Colonic mucosa (tissue), 4 donors: ENCODE measurements around the gene LTBP4. TPM values are rescaled to one million over a fixed set of nuclear protein-coding genes. Genes with fewer than 3 reads are reported as not detected.

Experiments used
- DNase-seq: peaks from one replicate; pipeline ENCODE4 v3.0.0-alpha.2; 2020
- H3K27ac ChIP-seq: fragments of 200-600 bp; one replicate; pipeline ENCODE4 v1.8.0; 2021
- H3K27me3 ChIP-seq: fragments of 200-600 bp; one replicate; pipeline ENCODE4 v1.8.0; 2021
- H3K36me3 ChIP-seq: fragments of 200-600 bp; one replicate; pipeline ENCODE4 v1.8.0; 2021
- H3K4me1 ChIP-seq: fragments of 200-600 bp; one replicate; pipeline ENCODE4 v1.8.0; 2021; ENCODE audit warnings: mild to moderate bottlenecking
- H3K4me3 ChIP-seq: fragments of 200-600 bp; one replicate; pipeline ENCODE4 v1.8.0; 2021
- H3K9ac ChIP-seq, 2 donors: one replicate each; pipeline ENCODE4 v1.7.0; 2013; ENCODE audit warnings: control low read depth in 2 of 2, low read depth in 2 of 2, low read length in 2 of 2
- H3K9me3 ChIP-seq: fragments of 200-600 bp; one replicate; pipeline ENCODE4 v1.8.0; 2021
- CTCF ChIP-seq: fragments of 200-600 bp; IDR thresholded peaks from one replicate; pipeline ENCODE4 v1.8.0; 2022; ENCODE audit warnings: antibody characterized with exemption, mild to moderate bottlenecking
- intact Hi-C: fragments of 100-400 bp; cut with DNase I; formaldehyde crosslinking; loops from one replicate; pipeline ENCODE4 v1.14.1; 2022
- total RNA-seq, 2 donors: library from RNA; stranded (reverse); fragmentation: NEBNext Ultra II Directional in 1 of 2; extraction: Animal tissue kit (Norgen Biotek cat#: 25700) in 1 of 2; gene quantifications; one replicate each; pipeline ENCODE4 v1.2.1, GENCODE V29; 2021
- donor health status: healthy.
- donor health status: DM: no; HTN: no; CAD: no.
- donor health status: DM: no; HTN: no; CAD: no.

LTBP4 gene
- total RNA-seq, 2 donors from 2014 or later = 143 to 231 TPM

GRCh38 chr19:40638327-40638726 is 37.2 kb downstream of the LTBP4 start:
- no peaks in the 10 kb centered on the region for H3K27me3 ChIP-seq
- no peaks in the 10 kb centered on the region for H3K36me3 ChIP-seq
- H3K27ac ChIP-seq = no peak overlapping the region
- intact Hi-C loops = no loop called here
- H3K9ac ChIP-seq = no peak overlapping the region
- no peaks in the 10 kb centered on the region for H3K4me1 ChIP-seq
- TF ChIP-seq CTCF = no peak
- no peaks in the 10 kb centered on the region for H3K9me3 ChIP-seq
- no peak overlapping the region for H3K4me3 ChIP-seq
- no peak for DNase-seq

DNA sequence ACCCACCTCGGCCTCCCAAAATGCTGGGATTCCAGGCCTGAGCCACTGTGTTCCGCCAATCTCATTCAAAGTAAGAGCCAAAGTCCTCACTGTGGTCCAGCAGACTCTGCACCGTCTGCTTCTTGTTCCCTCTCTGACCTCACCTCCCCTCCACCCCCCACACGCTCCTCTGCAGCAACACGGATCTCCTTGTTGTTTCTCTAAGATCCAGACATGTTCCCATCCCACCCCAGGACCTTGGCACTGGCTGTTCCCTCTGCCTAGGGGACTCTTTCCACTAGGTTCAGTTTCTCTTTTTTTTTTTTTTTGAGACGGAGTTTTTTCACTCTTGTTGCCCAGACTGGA is 38.4 kb downstream of the LTBP4 start:
- H3K4me3 ChIP-seq = no peak overlapping the region
- intact Hi-C loops = no loop called here
- no peak for DNase-seq
- TF ChIP-seq CTCF = no peak
- H3K4me1 ChIP-seq = no peaks in the 10 kb centered on the region
- H3K36me3 ChIP-seq = no peaks in the 10 kb centered on the region
- no peak overlapping the region for H3K27ac ChIP-seq
- H3K9ac ChIP-seq = no peak overlapping the region
- H3K27me3 ChIP-seq = no peaks in the 10 kb centered on the region
- H3K9me3 ChIP-seq = no peaks in the 10 kb centered on the region

GRCh38 chr19:40640744-40641143 is 39.6 kb downstream of the LTBP4 start:
- H3K9ac ChIP-seq = no peak overlapping the region
- H3K9me3 ChIP-seq = no peaks in the 10 kb centered on the region
- H3K36me3 ChIP-seq = no peaks in the 10 kb centered on the region
- TF ChIP-seq CTCF = no peak
- intact Hi-C loops = no loop called here
- DNase-seq = no peak
- no peaks in the 10 kb centered on the region for H3K27me3 ChIP-seq
- H3K27ac ChIP-seq = peak overlapping the region; percentile 17
- H3K4me1 ChIP-seq = no peaks in the 10 kb centered on the region
- H3K4me3 ChIP-seq = no peak overlapping the region

DNA sequence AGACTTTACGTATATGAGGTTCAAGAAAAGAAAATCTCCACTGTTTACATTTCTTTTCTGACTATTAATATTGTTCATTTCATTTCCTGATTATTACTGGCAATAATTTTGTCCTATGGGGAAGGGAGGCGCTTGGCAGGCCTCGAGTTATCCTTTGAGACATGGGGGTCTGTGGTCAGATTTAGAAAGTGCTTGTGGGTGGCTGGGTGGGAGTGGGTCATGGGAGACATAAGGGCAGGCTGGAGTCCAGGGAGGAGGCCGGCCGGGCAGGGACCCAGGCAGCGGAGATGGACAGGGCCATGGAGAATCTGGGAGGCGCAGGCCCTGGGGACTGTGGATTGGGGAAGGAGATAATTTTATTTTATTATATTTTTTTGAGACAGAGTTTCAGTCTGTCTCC is 40.1 kb downstream of the LTBP4 start:
- H3K9me3 ChIP-seq = no peaks in the 10 kb centered on the region
- intact Hi-C loops = no loop called here
- no peak overlapping the region for H3K9ac ChIP-seq
- H3K27me3 ChIP-seq = no peaks in the 10 kb centered on the region
- H3K4me1 ChIP-seq = no peaks in the 10 kb centered on the region
- no peaks in the 10 kb centered on the region for H3K36me3 ChIP-seq
- TF ChIP-seq CTCF = no peak
- H3K27ac ChIP-seq = no peak overlapping the region
- no peak for DNase-seq
- no peak overlapping the region for H3K4me3 ChIP-seq

DNA sequence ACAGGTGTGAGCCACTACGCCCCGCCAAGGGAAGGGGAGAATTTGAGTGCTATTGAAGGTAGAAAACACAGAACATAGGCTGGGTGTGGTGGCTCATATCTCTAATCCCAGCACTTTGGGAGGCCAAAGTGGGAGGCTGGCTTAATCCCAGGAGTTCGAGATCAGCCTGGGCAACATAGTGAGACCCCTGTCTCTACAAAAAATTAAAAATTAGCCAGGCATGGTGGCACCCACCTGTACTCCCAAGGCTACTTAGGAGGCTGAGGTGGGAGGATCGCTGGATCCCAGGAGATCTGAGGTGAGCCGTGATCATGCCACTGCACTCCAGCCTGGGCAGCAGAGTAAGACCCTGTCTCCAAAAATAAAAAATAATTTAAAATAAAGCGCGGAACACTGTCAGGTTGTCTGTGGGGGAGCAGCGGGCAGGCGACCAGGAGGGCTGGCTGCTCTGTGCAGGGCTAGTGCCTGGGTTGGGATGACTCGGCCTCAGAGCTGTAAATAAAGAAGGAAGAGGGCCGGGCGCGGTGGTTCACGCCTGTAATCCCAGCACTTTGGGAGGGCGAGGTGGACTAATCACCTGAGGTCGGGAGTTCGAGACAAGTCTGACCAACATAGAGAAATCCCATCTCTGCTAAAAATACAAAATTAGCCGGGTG is 41.0 kb downstream of the LTBP4 start:
- H3K4me3 ChIP-seq = no peak overlapping the region
- TF ChIP-seq CTCF = no peak
- H3K27me3 ChIP-seq = no peaks in the 10 kb centered on the region
- H3K9ac ChIP-seq = no peak overlapping the region
- no peak overlapping the region for H3K27ac ChIP-seq
- no peaks in the 10 kb centered on the region for H3K4me1 ChIP-seq
- H3K36me3 ChIP-seq = no peaks in the 10 kb centered on the region
- no peak for DNase-seq
- intact Hi-C loops = no loop called here
- H3K9me3 ChIP-seq = no peaks in the 10 kb centered on the region
